ENCODE results near the gene GAMT.
A peak's percentile ranks its signal among the peaks of the same experiment; 100 is the strongest.

The GAMT gene

GRCh38 chr19:1360126-1360817 is 41.1 kb downstream of the GAMT start:
- Histone ChIP-seq H3K27ac (peak overlapping the region; percentile 82; the same call in 1 of the 2 replicates), H3K9me3 (ENCODE audit: low read depth, low read length) (no peaks in the 10 kb centered on the region), H3K4me3 (peak overlapping the region; percentile 73), H3K36me3 (ENCODE audit: insufficient read depth, low read length) (peaks cover 43% of the 10 kb centered on the region), H3K9ac (ENCODE audit: insufficient read length) (peak overlapping the region; percentile 51)
- TF ChIP-seq FOXP2 (optimal IDR thresholded peaks at IDR 0.05; ENCODE audit: control extremely low read depth, extremely low read length, insufficient read depth) (no peak), POLR2AphosphoS5 (IDR thresholded peaks at IDR 0.05; ENCODE audit: borderline replicate concordance, low read depth, low read length) (no peak), EZH2 (IDR thresholded peaks at IDR 0.05) (no peak)
- DNase-seq (ENCODE audit: low read depth, low spot score) = no peak

- no peak overlapping the region for H3K27ac ChIP-seq
- no peaks in the 10 kb centered on the region for H3K9me3 ChIP-seq (ENCODE audit: low read depth, low read length)
- no peak for TF ChIP-seq POLR2AphosphoS5 (IDR thresholded peaks at IDR 0.05; ENCODE audit: borderline replicate concordance, low read depth, low read length)
- TF ChIP-seq FOXP2 (optimal IDR thresholded peaks at IDR 0.05; ENCODE audit: control extremely low read depth, extremely low read length, insufficient read depth) = no peak
- no peak for TF ChIP-seq EZH2 (IDR thresholded peaks at IDR 0.05)
- H3K36me3 ChIP-seq (ENCODE audit: insufficient read depth, low read length) = peaks cover 34% of the 10 kb centered on the region
- no peak overlapping the region for H3K9ac ChIP-seq (ENCODE audit: insufficient read length)
- H3K4me3 ChIP-seq = no peak overlapping the region
- no peak for DNase-seq (ENCODE audit: low read depth, low spot score)
Measured at GRCh38 chr19:1357531-1358109, 43.7 kb downstream of the GAMT start.

- Histone ChIP-seq H3K36me3 (ENCODE audit: insufficient read depth, low read length) (peaks cover 25% of the 10 kb centered on the region), H3K9ac (ENCODE audit: insufficient read length) (no peak overlapping the region), H3K4me3 (peak overlapping the region; percentile 84), H3K27ac (no peak overlapping the region), H3K9me3 (ENCODE audit: low read depth, low read length) (no peaks in the 10 kb centered on the region)
- TF ChIP-seq POLR2AphosphoS5 (IDR thresholded peaks at IDR 0.05; ENCODE audit: borderline replicate concordance, low read depth, low read length) (no peak), EZH2 (IDR thresholded peaks at IDR 0.05) (no peak), FOXP2 (optimal IDR thresholded peaks at IDR 0.05; ENCODE audit: control extremely low read depth, extremely low read length, insufficient read depth) (no peak)
- DNase-seq (ENCODE audit: low read depth, low spot score) = no peak
Measured at GRCh38 chr19:1356508-1356865, 44.9 kb downstream of the GAMT start.

GRCh38 chr19:1355568-1356507 is 45.5 kb downstream of the GAMT start:
- Histone ChIP-seq H3K9me3 (ENCODE audit: low read depth, low read length) (no peaks in the 10 kb centered on the region), H3K36me3 (ENCODE audit: insufficient read depth, low read length) (peaks cover 25% of the 10 kb centered on the region), H3K4me3 (peak overlapping the region; percentile 84), H3K27ac (no peak overlapping the region), H3K9ac (ENCODE audit: insufficient read length) (peak overlapping the region; percentile 70)
- no peak for DNase-seq (ENCODE audit: low read depth, low spot score)
- TF ChIP-seq FOXP2 (optimal IDR thresholded peaks at IDR 0.05; ENCODE audit: control extremely low read depth, extremely low read length, insufficient read depth) (no peak), EZH2 (IDR thresholded peaks at IDR 0.05) (no peak), POLR2AphosphoS5 (IDR thresholded peaks at IDR 0.05; ENCODE audit: borderline replicate concordance, low read depth, low read length) (no peak)

GRCh38 chr19:1354970-1355567 is 46.3 kb downstream of the GAMT start:
- no peak for DNase-seq (ENCODE audit: low read depth, low spot score)
- H3K9ac ChIP-seq (ENCODE audit: insufficient read length) = peak overlapping the region; percentile 70
- H3K9me3 ChIP-seq (ENCODE audit: low read depth, low read length) = no peaks in the 10 kb centered on the region
- peaks cover 19% of the 10 kb centered on the region for H3K36me3 ChIP-seq (ENCODE audit: insufficient read depth, low read length)
- no peak overlapping the region for H3K27ac ChIP-seq
- H3K4me3 ChIP-seq = peak overlapping the region; percentile 84
- no peak for TF ChIP-seq FOXP2 (optimal IDR thresholded peaks at IDR 0.05; ENCODE audit: control extremely low read depth, extremely low read length, insufficient read depth)
- TF ChIP-seq POLR2AphosphoS5 (IDR thresholded peaks at IDR 0.05; ENCODE audit: borderline replicate concordance, low read depth, low read length) = no peak

GRCh38 chr19:1353144-1353543 is 48.2 kb downstream of the GAMT start:
- Histone ChIP-seq H3K36me3 (ENCODE audit: insufficient read depth, low read length) (peaks cover 8% of the 10 kb centered on the region), H3K9ac (ENCODE audit: insufficient read length) (no peak overlapping the region), H3K4me3 (no peak overlapping the region), H3K9me3 (ENCODE audit: low read depth, low read length) (no peaks in the 10 kb centered on the region), H3K27ac (no peak overlapping the region)
- no peak for DNase-seq (ENCODE audit: low read depth, low spot score)
- TF ChIP-seq POLR2AphosphoS5 (IDR thresholded peaks at IDR 0.05; ENCODE audit: borderline replicate concordance, low read depth, low read length) = no peak
- TF ChIP-seq EZH2 (IDR thresholded peaks at IDR 0.05) = no peak
- no peak for TF ChIP-seq FOXP2 (optimal IDR thresholded peaks at IDR 0.05; ENCODE audit: control extremely low read depth, extremely low read length, insufficient read depth)

GRCh38 chr19:1351381-1351851 is 49.9 kb downstream of the GAMT start:
- no peak for DNase-seq (ENCODE audit: low read depth, low spot score)
- H3K27ac ChIP-seq = peak overlapping the region; percentile 83
- TF ChIP-seq EZH2 (IDR thresholded peaks at IDR 0.05) = no peak
- no peak for TF ChIP-seq POLR2AphosphoS5 (IDR thresholded peaks at IDR 0.05; ENCODE audit: borderline replicate concordance, low read depth, low read length)
- TF ChIP-seq FOXP2 (optimal IDR thresholded peaks at IDR 0.05; ENCODE audit: control extremely low read depth, extremely low read length, insufficient read depth) = no peak
- H3K9ac ChIP-seq (ENCODE audit: insufficient read length) = peak overlapping the region; percentile 16
- no peaks in the 10 kb centered on the region for H3K36me3 ChIP-seq (ENCODE audit: insufficient read depth, low read length)
- peak overlapping the region; percentile 32; the same call in 1 of the 2 replicates for H3K4me3 ChIP-seq
- H3K9me3 ChIP-seq (ENCODE audit: low read depth, low read length) = no peaks in the 10 kb centered on the region

Measured in SK-N-MC (cell line).